Esophagus muscularis mucosa (tissue), 3 donors: ENCODE measurements around the gene KREMEN2.

Experiments used
- POLR2A ChIP-seq: fragments of 450-650 bp; IDR thresholded peaks from one replicate; pipeline ENCODE4 v1.6.1; 2017; ENCODE audit warnings: antibody characterized with exemption, moderate library complexity, mild to moderate bottlenecking, low read depth
- TF ChIP-seq, protein P1 (sequence below), 3 experiments: fragments of 200-600 bp in 2 of 3; fragments of 450-650 bp in 1 of 3; sonication (generic) in 2 of 3; IDR thresholded peaks; one replicate each; pipeline ENCODE4 v1.5.1; 2017 to 2019; ENCODE audit warnings: antibody characterized with exemption in 3 of 3, mild to moderate bottlenecking in 2 of 3, moderate library complexity in 1 of 3

DNA sequence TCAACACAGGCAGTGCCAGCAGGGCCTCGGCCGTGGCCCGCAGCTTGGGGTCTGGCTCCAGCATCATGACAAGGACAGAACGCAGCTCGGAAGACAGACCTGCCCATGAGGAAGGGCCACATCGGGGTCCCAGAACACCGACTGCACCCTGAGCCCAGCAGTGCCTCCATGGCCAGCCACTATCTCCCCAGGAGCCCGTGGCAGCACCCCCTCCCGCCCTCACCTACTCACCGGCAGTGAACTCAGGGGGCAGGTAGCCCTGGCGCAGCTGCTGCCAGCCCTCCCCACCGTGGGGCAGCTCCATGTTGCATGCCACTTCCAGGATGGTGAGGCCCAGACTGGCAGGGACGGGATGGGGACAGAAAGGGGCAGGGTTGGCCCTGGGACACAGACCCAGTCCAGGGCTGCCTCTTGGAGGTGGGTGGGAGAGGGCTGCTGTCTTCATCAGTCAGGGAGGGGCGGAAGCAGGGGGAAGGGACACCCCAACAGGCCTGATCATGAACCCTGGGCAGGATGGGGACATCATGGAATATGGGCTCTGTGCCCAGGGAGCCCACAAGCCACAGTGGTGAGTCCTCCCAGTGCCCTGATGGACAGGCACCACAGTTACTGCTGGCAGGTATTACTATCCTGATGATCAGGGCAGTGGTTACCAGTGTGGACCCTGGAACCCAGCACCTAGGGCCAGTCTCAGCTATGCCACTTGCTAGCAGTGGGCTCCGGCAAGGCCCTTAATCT, 10.4 kb downstream of the KREMEN2 start:
- TF ChIP-seq POLR2A, result no peak
- TF ChIP-seq, protein P1, sequence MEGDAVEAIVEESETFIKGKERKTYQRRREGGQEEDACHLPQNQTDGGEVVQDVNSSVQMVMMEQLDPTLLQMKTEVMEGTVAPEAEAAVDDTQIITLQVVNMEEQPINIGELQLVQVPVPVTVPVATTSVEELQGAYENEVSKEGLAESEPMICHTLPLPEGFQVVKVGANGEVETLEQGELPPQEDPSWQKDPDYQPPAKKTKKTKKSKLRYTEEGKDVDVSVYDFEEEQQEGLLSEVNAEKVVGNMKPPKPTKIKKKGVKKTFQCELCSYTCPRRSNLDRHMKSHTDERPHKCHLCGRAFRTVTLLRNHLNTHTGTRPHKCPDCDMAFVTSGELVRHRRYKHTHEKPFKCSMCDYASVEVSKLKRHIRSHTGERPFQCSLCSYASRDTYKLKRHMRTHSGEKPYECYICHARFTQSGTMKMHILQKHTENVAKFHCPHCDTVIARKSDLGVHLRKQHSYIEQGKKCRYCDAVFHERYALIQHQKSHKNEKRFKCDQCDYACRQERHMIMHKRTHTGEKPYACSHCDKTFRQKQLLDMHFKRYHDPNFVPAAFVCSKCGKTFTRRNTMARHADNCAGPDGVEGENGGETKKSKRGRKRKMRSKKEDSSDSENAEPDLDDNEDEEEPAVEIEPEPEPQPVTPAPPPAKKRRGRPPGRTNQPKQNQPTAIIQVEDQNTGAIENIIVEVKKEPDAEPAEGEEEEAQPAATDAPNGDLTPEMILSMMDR (IDR thresholded peaks at IDR 0.05), result no peak
